SJCRH30 (cell line): Measurements from ENCODE around the gene TRIM60. TPM values are rescaled to one million over a fixed set of nuclear protein-coding genes. Genes with fewer than 3 reads are reported as not detected.
"Not testable (repeated sequence)": the region's sequence is repeated elsewhere in the genome, so short reads cannot be mapped to it uniquely, and the experiment has no call there.

Experiments
- DNase-seq, 2 experiments: peaks; one replicate each; pipeline ENCODE4 v3.0.0-alpha.2; 2015 to 2020
- H3K27ac ChIP-seq: fragments of 250-450 bp; sonication (Bioruptor Pico); 2 replicates; pipeline ENCODE4 v1.5.1; 2020; ENCODE audit warnings: mild to moderate bottlenecking, moderate library complexity
- H3K27me3 ChIP-seq: fragments of 250-450 bp; sonication (Bioruptor Pico); 2 replicates; pipeline ENCODE4 v1.5.1; 2020; ENCODE audit warnings: mild to moderate bottlenecking, moderate library complexity
- H3K36me3 ChIP-seq: fragments of 250-450 bp; sonication (Bioruptor Pico); 2 replicates; pipeline ENCODE4 v1.5.1; 2020; ENCODE audit warnings: mild to moderate bottlenecking, moderate library complexity
- H3K4me1 ChIP-seq: fragments of 250-450 bp; sonication (Bioruptor Pico); 2 replicates; pipeline ENCODE4 v1.5.1; 2020; ENCODE audit warnings: mild to moderate bottlenecking, moderate library complexity
- H3K4me3 ChIP-seq: fragments of 250-450 bp; sonication (Bioruptor Pico); 2 replicates; pipeline ENCODE4 v1.5.1; 2020; ENCODE audit warnings: mild to moderate bottlenecking, moderate library complexity
- H3K9me3 ChIP-seq: fragments of 250-450 bp; sonication (Bioruptor Pico); replicated peaks from 2 replicates; pipeline ENCODE4 v1.5.1; 2020; ENCODE audit warnings: mild to moderate bottlenecking, moderate library complexity
- total RNA-seq: library from RNA; depleted of rRNA; stranded (reverse); fragments of >200 nt; shearing (Covaris generic); gene quantifications from 2 replicates; pipeline ENCODE4 v1.2.3, GENCODE V29; 2014; rRNA removed

The TRIM60 gene
- total RNA-seq, 1 experiment from 2014 or later: not detected

- not testable (repeated sequence) for H3K4me3 ChIP-seq, H3K36me3 ChIP-seq, DNase-seq, H3K27ac ChIP-seq, H3K9me3 ChIP-seq, H3K4me1 ChIP-seq, H3K27me3 ChIP-seq
Measured at GRCh38 chr4:165084787-165085186, 53.0 kb downstream of the TRIM60 start.

- H3K36me3 ChIP-seq: 0 out of 2 replicates have a peak, but pooled peaks cover 3% of the 10 kb centered on the region
- H3K4me1 ChIP-seq: no peaks in the 10 kb centered on the region
- no peaks in the 10 kb centered on the region for H3K9me3 ChIP-seq
- H3K27ac ChIP-seq: no peak overlapping the region
- DNase-seq: no peak
- H3K4me3 ChIP-seq: no peak overlapping the region
- H3K27me3 ChIP-seq: no peaks in the 10 kb centered on the region
Measured at GRCh38 chr4:165085946-165086345, 54.1 kb downstream of the TRIM60 start.

- no peak overlapping the region for H3K27ac ChIP-seq
- no peaks in the 10 kb centered on the region for H3K4me1 ChIP-seq
- 0 out of 2 replicates have a peak, but pooled peaks cover 3% of the 10 kb centered on the region for H3K36me3 ChIP-seq
- no peak overlapping the region for H3K4me3 ChIP-seq
- no peaks in the 10 kb centered on the region for H3K27me3 ChIP-seq
- DNase-seq: no peak
- no peaks in the 10 kb centered on the region for H3K9me3 ChIP-seq
Measured at GRCh38 chr4:165088366-165088765, 56.6 kb downstream of the TRIM60 start.

Other genes starting within 250 kb of the TRIM60 start
- not detected in 2 replicates for gene APELA, start 154.8 kb upstream of the TRIM60 start, total RNA-seq
- not detected in 2 replicates for gene TRIM61, start 54.3 kb upstream of the TRIM60 start, total RNA-seq
- 0.58 and 0.87 TPM in 2 replicates for gene TRIM75, start 21.9 kb downstream of the TRIM60 start, total RNA-seq
- 12.7 and 13.4 TPM in 2 replicates for gene TMEM192, start 80.9 kb downstream of the TRIM60 start, total RNA-seq
- gene KLHL2, start 175.6 kb downstream of the TRIM60 start, total RNA-seq: 12.5 and 17.2 TPM in 2 replicates